Activated CD4-positive, CD25-positive, alpha-beta regulatory T cell treated with anti-CD3 and anti-CD28 coated beads, Interleukin-2, amount 50 U/mL, for 72 hours (primary cell): ENCODE measurements around the gene IWS1.
"Not testable (repeated sequence)": the region's sequence is repeated elsewhere in the genome, so short reads cannot be mapped to it uniquely, and the experiment has no call there.

Experiments used
- DNase-seq: peaks from one replicate; pipeline ENCODE4 v3.0.0; 2021

IWS1 gene

GRCh38 chr2:127560201-127560930, 34.1 kb upstream of the IWS1 start:
- DNase-seq, result no peak

DNA sequence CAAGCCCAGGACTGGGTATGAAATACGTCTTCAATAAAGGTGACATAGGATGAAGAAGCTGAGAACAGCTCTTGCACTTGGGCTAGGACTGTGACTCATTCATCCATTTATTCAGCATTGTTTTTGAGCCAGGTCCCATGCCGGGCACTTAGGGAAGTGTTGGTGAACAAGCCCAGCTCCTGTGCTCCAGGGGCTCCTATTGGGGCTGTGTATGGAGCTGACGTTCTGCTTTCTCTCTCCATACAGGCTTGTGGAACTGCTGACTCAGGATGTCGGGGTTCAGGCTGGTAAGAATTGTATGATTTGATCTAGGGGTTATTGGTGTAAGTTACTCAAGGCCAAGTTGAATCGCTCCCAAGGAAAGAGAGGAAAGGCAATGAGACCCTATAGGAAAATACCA, 33.2 kb upstream of the IWS1 start:
- DNase-seq, result no peak

GRCh38 chr2:127558911-127559310, 32.6 kb upstream of the IWS1 start:
- no peak for DNase-seq

GRCh38 chr2:127552846-127553245, 26.6 kb upstream of the IWS1 start:
- no peak for DNase-seq

DNA sequence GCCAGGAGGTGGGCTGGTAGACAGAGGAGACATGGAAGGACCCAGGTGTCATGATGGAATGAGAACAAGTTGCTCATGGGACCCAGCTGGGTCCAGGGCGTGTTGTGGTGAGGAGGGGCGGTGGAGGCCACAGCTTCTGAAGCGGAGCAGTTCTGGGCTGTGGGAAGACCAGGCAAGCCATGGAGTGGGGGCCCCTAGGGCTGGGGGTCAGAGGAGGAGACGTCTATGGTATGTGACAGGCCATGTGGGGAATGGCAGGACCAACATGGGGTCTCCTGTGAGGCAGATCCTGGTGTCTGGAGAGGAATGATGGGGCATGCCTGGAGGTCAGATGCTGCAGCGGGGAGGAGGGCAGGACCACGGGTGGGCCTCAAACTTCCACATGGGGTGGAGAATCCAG, 26.0 kb upstream of the IWS1 start:
- no peak for DNase-seq

- no peak for DNase-seq
Observed at GRCh38 chr2:127551221-127551930, 25.1 kb upstream of the IWS1 start.

DNA sequence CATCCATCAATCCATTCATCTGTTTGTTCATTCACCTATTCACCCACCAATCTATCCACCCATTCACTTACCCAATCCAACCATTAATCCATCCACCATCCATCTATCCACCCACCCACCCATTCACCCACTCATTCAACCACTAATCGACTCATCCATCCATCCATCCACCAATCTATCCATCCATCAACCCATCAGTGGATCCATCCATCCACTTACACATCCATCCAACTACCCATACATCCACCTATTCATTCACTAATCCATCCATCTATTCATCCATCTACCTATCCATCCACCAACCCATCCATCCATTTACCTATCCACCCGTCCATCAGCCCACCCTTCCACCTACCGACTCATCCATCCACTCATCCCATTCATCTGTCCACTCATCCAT, 20.5 kb upstream of the IWS1 start:
- DNase-seq, result no peak

- no peak for DNase-seq
Observed at GRCh38 chr2:127545796-127546195, 19.5 kb upstream of the IWS1 start.

GRCh38 chr2:127545189-127545588, 18.9 kb upstream of the IWS1 start:
- no peak for DNase-seq

- DNase-seq, result not testable (repeated sequence)
Observed at GRCh38 chr2:127543013-127543501, 16.8 kb upstream of the IWS1 start.

DNA sequence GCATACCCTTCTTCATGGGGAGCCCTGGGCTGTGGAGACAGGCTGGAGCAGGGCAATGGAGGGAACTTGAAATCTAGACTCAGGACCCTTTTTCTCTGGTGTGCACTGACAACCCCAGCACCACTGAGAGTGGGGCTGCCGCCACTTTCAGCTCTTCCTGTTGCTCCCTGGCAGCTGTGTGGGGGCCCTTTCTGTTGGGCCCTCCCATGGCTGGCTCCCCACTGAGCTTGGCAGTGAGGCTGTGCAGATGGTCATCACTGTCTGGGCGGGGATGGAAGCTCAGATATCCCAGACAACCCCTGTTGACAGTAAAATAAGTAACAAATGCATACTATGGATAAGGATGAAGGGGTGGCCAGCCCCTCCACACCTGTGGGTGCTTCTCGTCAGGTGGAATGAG, 15.9 kb upstream of the IWS1 start:
- no peak for DNase-seq

- no peak for DNase-seq
Observed at GRCh38 chr2:127541809-127542208, 15.5 kb upstream of the IWS1 start.

GRCh38 chr2:127537644-127538043, 11.4 kb upstream of the IWS1 start:
- DNase-seq, result no peak

DNA sequence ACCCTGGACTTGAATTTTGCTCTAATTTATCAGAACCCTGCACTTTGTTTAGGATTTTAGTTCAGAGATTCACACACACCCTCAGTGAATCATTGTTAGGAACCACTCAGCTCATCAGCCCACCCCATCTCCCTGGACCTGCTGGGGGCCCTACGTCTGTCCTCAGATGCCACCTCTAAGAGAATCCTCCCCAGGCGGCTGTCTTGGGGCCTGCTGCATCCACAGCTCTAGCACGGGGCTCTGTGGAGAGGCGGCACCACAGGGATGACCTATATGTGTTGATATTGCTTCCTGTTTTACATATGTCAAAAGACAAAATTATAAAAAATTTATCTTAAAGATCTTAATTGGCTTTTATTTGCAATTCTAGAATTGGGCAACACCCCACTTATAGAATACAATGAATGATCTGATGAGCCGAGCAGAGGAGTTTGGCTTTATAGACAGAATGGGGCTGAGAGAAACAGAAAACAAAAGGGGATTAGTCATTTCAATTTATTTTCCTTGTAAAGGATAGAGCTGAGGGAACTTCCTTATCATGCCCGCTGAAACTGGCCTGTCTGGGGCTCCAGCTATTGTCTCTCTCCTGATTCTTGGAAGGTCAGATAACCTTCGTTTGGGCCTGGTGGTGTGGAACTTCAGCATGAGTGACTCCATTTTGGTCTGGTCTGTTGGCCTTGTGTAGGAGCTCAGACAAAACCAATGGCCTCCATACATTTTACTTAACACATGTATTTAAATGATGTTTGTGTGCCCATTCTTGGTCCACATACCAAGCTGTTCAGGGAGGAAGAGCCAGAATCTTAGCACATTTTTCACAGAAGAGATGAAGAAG, 10.6 kb upstream of the IWS1 start:
- DNase-seq, result no peak

DNA sequence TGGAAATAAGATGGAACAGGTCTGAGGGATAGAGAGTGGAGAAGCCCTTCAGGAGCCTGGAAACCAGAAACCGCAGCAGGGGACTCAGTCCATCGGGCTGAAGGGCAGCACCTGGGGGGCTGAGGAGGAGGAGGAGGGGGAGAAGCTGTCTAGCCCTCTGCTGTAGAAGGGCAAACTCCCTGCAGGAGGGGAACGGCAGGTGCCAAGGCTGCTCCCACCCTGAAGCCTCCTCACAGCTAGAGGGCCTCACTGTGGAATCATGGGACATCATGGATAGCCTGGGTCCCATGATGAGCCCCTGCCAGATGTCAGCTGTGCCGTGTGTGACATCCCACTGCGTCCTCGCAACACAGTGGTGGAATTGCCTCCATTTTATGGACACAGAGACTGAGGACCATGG, 9.6 kb upstream of the IWS1 start:
- DNase-seq, result no peak

DNA sequence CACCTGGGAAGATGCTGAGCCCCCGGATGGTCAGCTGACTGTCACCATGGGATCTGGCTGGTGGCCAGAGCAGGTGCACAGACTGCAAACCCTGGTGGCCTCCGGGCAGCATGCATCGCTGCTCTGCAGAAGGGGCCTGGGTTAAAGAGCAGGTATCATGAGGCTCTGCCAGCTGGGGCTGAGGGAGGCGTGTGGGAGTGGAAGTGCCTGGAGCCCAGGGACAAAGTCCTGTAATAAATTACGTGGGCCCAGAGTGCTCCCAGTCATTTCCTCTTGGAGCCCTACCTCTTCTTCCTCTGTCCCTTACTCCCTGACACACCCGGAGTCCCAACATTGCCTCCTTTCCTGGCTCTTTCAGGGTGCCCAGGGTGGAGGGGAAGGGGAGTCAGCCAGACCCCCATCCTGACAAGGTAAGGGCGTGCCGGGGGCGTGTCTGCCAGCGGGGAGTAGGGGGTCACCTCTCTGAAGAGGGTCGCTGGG, 9.2 kb upstream of the IWS1 start, which contains the start of gene MYO7B:
MYO7B (plus strand) TSS at position 262 of the 480 bp plus-strand sequence. CDS start 24,040 bp downstream, outside the sequence.
- DNase-seq, result no peak

- no peak for DNase-seq
Observed at GRCh38 chr2:127532296-127532695, 6.0 kb upstream of the IWS1 start.

GRCh38 chr2:127531221-127531648, 4.9 kb upstream of the IWS1 start:
- no peak for DNase-seq

GRCh38 chr2:127530245-127531140, 4.2 kb upstream of the IWS1 start:
- no peak for DNase-seq

- not testable (repeated sequence) for DNase-seq
Observed at GRCh38 chr2:127529416-127529815, 3.1 kb upstream of the IWS1 start.

- DNase-seq, result no peak
Observed at GRCh38 chr2:127528487-127528886, 2.2 kb upstream of the IWS1 start.
